ENCODE data around the gene ATRIP.

Gene ATRIP

DNA sequence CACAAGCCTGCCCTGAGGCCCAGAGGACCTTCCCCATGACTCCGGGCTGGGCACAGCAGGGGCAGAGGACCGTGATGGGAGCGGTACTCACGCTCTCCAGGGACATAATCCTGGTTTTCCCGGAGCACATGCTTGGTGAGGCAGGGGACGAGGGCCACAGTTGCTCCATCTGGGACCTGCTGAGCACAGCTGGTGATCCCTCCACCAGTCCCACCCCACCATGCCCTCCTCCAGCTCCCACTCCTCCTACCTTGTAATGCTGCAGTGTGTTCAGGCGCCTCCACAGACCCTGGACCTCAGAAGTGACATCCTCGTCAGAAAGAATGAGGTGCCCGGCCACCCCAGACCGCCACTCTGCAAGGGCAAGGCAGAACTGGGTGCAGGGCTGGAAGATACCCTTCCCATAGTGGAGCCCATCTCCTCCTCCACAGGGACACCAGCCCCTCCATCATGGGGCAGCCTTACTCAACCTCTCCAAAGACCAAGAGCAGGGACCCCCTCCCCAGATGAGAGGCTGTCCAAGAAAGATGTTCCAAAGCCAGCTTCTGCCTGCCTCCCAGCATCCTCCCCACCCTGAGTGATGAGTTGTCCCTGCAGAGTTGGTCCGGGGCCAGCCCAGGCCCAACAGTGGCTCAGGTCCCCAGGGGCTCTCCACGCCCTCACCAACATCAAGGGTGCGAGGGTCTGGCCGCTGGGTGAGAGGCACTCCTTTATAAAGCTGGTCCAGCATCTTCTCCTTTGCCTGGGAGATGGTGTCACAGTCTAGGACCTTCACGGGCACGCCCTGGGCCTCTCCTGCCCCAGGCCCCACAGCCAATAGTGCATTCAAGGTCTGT lies 36.1 kb upstream of the ATRIP start:
- no peak for DNase-seq

DNA sequence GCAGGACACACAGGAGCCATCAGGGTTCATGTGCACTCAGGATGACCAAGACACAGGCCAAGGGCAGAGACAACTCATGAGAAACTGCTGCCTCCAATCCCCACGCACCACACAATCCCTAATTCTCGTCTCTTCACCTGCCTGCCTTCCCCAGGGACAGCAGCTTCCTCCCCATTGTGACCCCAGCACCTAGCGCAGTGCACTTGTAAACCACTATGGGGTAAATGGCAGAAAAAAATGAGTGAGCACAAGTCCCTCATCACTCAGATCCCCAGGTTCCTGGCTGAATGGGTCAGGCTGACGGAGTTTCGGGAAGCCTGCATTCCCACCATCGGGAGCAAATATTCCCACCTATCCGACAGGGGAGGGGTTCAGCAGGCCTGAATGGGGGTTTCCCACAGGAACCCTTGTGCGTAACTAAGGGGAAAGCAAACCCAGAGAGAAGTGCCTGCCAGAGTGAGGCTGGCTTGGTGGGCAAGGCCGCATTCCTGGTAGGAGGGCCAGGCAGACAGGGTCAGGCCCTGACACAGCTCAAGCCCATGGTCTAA lies 35.4 kb upstream of the ATRIP start:
- no peak for DNase-seq

DNA sequence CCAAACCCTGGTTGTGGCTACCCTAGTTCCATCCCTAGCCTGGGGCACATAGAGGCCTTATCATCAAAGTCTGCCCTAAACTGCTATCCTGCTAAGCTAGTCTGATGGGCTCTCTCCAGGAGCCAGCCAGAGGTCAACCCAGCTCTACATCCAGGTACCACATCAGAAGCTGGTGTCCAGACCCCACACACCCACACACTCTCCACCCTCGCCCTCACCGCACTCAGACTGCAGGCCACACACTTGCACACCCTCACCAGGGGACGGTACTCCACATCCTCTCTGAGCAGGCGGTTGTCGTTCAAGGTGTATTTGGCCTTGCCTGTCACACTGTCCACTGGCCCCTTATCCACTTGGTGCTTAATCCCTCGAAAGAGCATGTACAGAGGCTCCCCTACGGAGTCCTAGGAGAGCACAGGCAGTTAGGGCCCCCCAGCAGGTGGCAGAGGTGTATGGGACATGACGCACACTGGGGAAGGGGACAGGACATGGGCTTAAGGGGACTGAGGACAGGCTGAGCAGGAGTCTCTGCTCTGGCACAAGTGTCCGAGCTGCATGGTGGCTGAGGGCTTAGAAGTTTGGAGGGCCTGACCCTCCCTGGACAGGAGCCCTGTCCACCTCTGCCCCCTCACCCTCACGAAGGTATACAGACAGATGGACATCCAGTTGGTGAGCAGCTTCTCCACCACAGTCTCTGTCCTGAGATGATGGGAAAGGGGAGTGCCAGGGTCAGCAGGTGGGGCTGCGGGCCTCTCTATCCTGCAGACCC lies 34.7 kb upstream of the ATRIP start:
- DNase-seq = no peak

DNA sequence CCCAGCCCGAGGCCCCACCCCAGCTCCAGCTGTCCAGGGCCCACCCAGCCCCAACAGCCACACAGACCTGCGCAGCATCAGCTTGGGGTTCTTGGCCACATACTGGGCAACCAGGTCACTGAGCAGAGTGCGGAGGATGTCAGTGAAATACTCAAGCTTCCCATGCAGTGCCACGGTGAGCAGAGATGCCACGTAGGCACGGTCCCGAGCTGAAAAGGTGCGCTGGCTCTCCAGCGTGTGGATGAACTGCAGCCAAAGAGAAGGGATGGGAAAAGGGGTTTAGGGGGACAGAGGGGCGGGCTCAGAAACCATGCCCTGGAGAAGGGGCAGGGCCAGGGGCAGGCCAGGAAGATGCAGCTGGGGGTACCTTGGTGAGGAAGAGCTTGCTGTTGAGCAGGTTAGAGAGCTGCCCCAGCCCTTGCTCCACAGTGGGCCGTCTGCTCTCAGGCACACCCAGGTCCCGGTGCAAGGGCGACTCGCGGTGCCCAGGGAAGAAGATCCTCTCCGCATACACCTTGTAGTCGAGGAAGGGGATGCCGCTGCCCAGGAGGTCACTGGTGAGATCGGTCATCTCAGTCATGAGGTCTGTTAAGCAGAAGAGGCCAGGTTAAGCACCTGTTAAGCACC lies 34.0 kb upstream of the ATRIP start:
- no peak for DNase-seq

DNA sequence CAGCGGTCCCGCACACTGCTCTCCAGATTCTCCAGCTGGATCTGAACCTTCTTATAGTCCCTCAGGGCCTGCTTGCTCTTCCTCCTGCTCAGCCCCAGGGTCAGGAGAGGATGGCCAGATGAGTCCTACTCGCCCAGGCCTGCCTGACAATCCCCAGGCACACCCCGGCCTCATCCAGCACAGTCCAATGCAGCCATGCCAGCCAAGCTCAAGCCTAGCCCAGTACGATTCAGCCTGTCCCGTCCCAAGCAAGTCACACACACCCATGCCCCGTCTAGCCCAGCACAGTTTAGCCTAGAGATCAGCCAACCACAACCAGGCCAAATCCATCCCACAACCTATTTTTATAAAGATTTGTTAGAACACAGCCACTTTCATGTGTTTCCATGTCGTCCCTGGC lies 33.5 kb upstream of the ATRIP start:
- no peak for DNase-seq

DNA sequence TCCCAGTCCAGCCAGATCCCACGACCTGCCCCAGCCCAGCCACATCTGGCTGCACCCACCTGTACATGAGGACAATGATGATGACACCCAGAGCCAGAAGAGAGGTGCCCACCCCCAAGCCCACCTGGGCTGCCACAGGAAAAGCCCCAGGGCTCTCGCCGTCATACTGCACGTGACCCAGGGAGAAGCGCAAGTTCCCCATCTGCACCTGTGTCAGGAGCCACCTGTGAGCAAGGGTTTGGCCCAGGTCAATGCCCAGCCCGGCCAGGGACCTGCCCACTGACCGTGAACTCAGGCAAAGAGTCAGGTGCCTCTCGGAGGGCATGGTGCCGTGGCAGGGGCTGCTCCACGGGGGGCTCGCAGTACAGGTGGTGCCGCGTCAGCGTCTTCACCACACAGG lies 32.9 kb upstream of the ATRIP start:
- DNase-seq = no peak

DNA sequence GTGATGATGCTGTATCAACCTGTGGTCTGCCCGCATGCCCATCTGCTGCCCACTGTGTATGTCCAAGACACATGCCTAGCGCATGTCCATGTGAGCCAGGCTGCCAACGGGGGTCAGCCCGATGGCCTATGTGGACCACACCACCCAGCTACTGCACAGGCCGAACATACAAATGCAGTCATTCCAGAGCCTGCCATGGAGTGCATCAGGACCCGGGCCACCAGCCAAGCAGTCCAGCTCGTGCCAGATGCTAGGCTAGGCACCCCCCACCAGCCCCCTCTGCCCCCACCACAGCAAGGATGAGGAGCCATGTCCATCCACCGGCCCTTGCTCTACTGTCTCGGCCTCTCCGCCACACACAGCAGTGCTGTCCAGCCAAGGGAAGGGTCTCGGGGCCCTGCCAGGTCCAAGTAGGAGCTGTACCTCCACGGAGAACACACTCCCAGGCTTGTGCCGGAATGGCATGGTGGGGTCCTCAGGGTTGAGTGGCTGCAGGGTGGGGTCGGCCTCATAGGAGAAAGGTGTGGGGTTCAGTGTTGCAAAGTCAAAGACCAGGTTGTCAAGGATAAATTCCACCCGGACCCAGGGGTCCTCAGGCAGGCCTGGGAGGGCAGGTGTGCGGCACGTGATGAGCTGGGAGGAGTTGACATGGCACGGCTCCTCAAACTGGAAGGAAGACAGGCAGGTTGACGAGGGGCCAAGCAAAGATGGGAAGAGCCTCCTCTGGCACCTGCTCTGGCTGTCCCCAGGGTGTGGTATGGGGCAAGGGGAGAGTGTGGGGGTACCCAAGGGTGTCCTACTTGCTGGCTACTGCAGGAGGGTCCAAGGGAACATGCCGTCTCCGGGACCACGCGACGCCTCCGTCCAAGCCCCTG lies 31.9 kb upstream of the ATRIP start:
- no peak for DNase-seq

DNA sequence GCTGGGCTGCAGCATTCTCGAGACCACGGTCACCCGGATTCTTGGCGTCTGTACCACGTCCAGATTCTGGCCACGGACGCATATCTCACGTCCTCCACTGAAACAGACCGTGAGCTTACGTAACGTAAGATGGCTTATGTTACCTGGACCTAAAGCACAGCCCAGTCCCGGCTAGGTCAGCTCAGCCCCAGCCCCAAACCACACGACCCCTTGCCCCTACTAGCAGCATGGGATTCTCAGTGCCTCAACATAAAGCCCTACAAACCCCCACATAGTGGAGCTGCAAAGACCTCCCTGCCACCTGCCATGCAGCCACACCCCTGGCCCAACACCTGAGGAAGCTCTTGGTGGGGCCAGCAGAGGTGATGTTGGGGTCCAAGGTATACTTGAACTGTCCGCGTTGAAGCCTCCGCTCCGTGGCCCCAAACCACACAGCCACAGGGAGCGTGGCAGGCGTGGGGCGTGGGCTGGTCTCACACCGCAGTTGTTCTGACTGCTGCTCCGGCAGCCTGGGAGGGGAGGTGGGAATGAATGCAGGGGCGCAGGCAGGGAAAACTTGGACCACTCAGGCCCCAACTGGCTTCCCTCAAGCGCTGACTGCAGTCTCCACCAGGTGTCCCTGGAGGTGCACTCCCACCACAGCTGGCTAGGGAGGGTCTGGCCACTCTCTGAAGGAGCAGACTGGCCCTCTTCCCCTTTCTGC lies 31.1 kb upstream of the ATRIP start:
- no peak for DNase-seq

DNA sequence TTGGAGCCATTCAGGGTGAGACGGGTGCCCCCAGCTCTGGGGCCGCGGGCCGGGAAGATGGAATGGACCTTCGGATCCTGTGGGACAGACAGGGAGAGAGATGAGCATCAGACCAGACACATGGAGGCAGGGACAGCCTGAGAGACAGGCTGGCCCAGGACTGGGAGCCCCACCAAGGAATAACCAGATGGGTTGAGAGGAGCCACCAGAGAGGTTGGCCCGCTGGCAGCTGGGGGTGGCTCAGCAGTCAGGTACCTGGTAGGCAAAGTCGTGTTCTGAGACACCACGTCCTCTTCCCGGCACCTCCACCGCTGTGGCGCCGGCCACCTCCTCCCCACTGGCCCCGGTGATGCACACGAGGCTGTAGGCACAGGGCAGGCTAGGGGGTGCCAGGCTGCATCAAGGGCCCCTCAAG lies 30.4 kb upstream of the ATRIP start:
- no peak for DNase-seq

DNA sequence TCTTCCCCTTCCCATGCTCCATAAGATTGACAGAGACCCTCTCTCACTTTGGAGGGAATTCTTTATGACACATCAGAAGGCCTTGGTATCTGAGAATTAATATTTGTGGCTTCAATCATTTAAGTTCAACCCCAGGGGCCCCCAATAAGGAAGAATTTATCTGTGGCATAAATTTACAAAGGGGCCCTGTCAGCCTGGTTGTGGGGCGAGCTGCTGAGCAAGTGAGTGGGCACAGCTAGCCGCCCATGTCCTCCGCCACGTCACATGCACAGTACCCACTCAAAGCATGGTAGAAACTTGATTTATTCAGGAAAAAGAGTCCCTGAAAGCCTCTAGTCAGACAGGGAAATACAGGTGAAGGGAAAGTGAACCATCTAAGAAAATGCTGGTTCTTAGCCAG lies 30.0 kb upstream of the ATRIP start:
- DNase-seq = no peak

DNA sequence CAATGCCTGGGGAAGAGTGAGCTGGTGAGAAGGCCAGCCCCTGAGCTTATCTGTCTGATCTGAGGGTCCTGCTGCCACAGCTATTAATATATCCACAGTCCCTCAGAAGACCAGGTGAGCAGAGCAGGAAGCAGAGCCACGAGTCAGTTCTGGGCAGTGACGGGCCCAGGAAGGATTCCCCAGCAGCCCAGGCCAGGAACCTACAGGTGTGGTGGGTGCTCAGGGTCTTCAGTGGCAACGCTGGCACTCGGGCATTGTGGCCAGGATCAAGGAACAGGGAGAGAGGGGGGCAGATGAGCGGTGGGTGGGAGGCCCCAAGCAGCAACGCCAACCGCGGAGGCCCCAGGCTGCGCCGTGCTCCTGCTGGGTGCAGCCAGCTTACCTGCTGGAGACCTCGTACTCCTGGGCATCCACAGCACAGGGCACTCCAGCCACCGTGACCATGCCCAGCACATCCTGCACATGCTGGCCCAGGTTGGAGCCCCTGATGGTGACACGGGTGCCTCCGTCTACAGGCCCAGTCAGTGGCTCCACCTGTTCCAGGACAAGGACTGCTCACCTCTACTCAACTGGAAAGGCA lies 28.9 kb upstream of the ATRIP start:
- DNase-seq = no peak

DNA sequence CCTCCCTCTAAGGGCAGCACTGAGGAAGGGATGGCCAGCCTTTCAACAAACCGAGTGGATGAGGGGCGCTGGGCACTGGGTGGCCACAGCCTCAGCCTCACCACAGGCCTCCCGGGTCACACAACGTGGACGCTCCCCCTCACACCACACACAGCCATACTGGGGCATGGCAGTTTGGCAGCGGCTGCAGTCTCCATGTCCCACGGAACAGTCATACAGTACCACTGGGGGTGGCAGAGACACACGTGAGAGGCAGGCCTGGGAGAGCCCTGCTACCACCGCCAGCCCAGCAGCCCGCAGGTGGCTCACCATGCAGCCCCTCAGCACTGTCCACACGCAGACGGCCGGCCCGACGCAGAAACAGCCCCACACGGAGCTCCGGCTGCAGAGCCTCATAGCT lies 28.4 kb upstream of the ATRIP start:
- no peak for DNase-seq

DNA sequence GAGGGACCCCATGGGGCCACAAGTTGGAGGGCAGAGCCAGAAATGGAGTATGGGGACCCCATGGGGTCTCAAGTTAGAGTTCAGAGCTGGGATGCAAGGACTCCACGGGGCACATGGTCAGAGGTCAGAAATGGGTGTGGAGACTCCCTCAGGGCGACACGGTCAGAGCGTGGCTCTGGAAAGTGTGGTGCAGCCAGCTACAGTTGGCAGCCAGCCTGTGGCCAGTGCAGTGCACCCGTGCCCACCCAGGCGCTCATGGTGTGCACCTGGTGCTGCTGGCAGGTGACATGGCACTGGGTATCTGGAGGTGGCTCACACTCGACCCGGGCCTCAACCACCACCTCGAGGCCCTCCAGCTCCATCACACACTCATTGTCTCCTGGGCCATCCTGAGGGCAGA lies 27.9 kb upstream of the ATRIP start:
- no peak for DNase-seq

DNA sequence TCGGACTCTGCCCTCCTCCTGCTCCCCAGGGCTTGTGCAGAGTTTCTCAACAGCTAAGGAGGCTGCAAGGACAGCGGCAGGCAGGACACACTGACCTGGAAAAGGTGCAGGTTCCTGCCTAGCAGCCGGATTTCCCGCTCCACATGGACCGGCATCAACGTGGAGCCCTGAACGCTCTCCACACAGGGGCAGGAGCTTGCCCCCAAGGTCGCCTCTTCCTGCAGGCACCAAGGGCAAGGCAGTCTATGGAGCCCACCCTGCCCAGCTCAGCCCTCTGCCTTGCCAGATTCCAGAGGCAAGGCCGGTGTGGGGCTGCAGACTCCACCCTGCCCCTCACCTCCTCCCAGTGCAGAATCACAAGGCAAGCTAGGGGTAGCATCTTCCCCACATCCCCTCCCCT lies 27.4 kb upstream of the ATRIP start:
- no peak for DNase-seq

DNA sequence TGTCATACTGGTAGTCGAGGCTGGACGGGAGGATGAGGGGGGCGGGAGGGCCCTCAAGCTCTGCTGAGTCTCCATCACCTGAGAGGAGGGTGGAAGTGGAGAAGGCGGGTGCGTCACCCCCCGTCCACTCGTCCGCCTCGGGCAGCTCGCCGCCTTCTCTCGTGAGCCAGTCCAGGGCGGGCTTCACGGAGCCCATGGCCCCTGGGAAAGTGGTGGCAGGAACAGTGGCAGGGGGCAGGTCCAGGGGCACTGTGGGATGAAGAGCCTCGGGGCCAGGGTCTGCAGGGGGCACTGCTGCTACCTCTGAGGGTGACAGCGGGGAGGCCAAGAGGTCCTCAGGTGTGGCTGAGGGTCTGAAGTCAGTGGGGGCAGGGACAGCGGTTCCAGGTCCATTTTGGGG lies 26.9 kb upstream of the ATRIP start:
- no peak for DNase-seq

DNA sequence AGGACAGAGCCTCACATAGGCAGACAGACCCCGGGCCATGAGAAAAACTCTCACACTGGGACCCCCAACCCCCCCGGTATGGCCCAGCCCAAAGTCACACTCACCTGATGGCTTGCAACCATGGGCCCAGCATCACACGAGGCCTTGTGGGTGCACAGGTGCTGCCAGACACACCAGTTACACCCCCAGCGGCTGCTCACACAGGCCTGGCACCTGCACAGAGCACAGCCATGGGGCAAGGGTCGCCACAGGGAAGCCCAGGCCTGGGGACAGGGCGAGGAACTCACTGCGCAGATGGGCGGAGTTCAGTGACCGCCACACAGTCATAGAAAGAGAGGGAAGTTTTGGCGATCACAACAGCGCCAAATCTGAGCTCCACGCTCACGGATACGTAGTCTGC lies 26.0 kb upstream of the ATRIP start:
- no peak for DNase-seq

DNA sequence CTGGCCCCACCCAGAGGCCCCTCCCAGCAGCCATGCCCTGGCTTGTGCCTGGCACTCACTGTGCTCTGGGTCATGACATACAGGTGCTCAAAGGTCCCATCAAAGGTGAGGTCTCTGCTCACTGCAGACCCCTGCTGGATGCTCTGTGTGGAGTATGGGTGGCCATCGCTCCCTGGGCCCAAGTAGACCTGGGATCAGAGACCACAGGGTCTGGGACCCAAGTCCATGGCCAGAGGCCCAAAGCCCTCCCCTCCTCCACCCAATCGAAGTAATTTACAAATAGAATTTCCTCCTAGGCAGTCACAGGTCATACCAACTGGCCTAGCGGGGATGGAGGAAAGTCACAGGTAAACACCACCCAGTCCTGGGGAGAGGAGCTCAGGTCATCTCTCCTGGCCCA lies 24.3 kb upstream of the ATRIP start:
- no peak for DNase-seq

DNA sequence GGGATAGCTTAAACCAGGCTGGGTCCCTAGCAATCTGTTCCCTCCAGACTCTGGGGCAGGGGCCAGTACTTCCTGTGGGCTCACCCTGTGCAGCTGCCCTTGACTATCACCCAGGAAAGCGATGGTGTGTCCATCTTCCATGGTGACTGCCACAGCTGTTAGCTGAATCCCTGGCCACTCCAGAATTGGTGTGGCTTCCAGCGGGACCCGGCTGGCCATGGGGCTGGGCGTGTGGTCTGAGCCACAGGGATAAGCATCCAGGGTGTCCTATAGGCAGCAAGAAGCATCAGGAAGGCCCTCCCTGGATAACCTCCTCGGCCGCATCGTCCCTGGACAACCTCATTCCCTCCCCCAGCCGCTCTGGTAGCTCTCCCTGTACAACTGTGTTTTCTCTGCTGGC lies 23.9 kb upstream of the ATRIP start:
- no peak for DNase-seq

DNA sequence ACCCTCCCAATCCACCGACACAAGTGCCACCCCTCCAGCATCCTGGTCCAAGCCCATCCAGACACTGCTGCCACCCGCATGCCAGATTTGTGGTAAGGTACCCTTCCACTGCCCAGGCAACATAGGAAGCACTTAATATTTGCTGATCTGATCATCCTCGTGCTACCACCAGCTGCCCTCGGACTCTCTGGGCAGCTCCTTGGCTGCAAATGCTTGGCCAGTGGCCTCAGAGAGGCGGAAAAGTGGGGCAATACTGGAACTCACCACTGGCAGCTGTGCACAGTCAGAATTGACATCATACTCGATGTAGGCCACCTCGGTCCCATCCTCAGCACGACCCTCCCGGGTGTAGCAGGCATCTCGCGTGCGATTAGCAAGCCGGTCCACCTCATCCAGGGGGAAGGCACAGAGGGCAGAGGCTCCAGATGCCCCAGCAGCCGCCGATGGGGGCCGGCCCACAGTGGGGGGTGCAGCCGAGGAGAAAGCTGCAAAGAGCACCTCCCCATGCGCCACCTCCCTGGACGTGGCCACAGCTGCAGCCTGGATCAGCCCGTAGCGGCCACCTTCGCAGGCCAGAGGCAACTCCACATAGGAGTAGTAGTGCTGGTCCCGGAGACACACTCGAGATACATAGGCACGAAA lies 23.2 kb upstream of the ATRIP start:
- DNase-seq = no peak

DNA sequence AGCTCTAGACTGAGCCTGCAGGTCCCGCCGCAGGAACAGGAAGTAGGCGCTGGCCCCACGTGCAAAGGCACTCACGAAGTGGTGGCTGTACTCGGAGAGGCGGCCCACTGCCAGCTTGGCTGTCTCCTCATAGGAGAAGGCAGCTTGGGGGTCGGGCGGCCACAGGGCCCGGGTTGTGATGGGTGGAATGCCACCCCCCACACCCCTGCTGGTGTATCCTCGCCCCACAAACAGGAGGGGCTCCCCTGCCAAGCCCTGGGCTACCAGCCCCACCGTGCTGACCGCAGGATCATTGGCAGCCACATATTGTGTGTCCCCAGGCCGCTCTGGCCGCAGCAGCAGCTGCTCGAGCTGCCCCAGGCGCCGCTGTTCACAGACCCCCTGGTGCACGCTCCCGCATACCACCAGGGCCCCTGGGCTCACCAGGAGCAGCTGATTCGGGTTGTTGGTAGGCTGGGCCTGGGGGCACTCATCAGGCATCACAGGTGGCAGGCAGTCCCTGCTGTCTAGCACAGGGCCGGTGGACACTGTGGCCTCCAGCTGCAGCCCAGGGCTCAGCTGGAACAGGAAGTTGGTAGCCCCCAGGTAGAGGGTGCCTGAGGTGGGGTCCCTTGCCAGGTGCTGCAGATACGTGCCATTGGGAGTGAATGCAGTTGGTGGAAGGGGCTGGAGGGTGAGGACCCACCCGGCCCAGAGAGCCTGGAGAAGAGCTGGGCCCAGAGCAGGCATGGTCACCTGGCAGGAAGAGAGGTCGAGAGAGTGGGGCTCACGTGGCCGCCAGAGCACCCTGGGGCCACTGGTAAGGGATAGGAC lies 22.4 kb upstream of the ATRIP start:
- DNase-seq = no peak

Data from EL (cell line).